GM19372 (cell line): Measurements from ENCODE around the gene PSD.

Experiments used
- ATAC-seq: cut with Tn5 transposase; IDR thresholded peaks from one replicate; pipeline ENCODE4 v1.9.1; 2021; ENCODE audit warnings: mild to moderate bottlenecking, low read depth, moderate library complexity; ENCODE audit not compliant: unreplicated experiment

The PSD gene

DNA sequence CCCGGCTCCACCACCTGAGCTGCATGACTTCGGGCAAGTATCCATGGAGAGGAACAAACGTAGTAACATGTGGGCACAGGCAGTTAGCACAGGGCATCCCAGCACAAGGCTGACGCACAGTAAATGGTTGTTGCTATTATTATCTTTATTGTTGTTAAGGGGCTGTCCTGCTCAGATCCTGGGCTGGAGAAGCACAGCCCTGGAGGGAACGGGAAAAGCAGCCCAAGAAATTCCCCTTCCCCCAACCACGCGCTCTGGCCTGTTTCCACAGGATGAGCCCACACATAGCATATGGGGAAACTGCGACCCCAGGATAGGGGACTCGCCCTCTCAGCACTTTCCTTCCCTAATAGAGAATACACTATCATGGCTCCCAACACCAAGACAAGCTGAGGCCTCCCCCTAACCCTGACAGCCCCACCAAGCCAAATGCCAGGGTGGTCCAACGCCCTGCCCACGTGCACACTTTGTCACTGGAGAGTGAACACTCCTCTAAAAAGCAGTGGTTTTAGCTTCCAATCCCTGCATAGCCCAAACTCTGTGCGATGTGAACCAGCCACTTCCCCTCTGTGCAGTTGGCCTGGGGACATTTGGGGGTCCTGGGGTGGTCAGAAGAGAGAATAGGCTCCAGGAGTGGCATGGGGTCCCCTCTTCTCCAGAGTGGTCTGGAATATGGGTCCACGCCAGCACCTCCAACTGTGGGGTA, 11.0 kb downstream of the PSD start:
- ATAC-seq = no peak

GRCh38 chr10:102406815-102407214, 11.8 kb downstream of the PSD start:
- no peak for ATAC-seq

DNA sequence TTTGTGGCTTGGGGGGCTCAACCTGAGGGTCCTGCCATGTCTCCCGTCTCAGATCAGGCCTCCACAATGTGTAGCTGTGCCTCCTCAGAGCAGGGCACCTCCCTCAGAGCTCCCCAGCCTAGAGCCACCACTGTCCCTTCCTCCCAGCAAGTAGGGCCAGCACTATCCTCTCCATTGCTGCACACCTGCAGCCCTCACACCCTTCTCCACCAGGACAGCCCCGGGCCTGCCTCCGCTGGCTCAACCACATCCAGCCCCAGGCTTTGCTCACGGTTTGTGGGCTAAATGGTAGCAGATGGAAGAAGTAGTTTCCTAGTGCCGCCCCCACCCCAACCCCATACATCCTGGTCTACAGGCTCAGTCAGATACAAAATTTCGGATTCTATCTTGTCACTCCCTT, 13.0 kb downstream of the PSD start:
- no peak for ATAC-seq

GRCh38 chr10:102405108-102405571, 13.4 kb downstream of the PSD start:
- ATAC-seq = no peak

GRCh38 chr10:102404361-102405107, 14.1 kb downstream of the PSD start:
- ATAC-seq = no peak

- no peak for ATAC-seq
Measured at GRCh38 chr10:102403115-102403514, 15.5 kb downstream of the PSD start.

DNA sequence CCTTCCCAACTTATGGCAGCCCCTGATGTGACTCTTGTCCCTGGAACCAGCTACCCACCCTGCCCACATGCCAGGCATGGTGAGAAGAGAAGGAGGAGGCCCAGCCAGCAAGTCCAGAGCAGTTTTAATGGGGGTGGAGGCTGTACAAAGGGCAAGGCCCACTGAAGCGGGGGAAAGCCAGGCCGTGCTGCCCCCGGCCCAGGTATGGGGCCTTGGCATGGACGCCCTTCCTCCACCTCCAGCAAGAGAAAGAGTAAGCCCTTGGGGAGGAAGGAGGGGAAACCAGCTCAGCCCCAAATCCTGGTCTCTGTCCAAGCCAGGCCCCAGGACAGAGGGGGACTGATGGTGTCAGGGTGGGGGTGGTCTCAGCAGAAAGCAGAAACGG, 16.1 kb downstream of the PSD start:
- ATAC-seq = no peak

DNA sequence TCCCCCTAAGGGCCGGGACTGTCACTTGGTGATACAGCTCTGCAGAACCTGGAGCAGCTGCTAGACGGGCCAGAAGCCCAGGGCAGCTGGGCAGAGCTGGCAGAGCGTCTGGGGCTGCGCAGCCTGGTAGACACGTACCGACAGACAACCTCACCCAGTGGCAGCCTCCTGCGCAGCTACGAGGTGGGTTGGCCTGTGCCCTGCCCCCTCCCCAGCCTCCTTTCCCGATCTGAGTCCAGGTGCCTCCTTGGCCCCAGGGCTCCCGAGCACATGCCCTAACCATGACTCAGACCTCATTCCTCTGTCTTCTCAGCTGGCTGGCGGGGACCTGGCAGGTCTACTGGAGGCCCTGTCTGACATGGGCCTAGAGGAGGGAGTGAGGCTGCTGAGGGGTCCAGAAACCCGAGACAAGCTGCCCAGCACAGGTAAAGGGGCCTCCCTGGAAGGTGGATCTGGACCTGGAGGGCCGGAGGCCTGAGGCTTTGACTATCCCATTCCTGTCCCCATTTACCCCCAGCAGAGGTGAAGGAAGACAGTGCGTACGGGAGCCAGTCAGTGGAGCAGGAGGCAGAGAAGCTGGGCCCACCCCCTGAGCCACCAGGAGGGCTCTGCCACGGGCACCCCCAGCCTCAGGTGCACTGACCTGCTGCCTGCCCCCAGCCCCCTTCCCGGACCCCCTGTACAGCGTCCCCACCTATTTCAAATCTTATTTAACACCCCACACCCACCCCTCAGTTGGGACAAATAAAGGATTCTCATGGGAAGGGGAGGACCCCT, 16.7 kb downstream of the PSD start:
- no peak for ATAC-seq

GRCh38 chr10:102401342-102401654, 17.3 kb downstream of the PSD start:
- no peak for ATAC-seq

DNA sequence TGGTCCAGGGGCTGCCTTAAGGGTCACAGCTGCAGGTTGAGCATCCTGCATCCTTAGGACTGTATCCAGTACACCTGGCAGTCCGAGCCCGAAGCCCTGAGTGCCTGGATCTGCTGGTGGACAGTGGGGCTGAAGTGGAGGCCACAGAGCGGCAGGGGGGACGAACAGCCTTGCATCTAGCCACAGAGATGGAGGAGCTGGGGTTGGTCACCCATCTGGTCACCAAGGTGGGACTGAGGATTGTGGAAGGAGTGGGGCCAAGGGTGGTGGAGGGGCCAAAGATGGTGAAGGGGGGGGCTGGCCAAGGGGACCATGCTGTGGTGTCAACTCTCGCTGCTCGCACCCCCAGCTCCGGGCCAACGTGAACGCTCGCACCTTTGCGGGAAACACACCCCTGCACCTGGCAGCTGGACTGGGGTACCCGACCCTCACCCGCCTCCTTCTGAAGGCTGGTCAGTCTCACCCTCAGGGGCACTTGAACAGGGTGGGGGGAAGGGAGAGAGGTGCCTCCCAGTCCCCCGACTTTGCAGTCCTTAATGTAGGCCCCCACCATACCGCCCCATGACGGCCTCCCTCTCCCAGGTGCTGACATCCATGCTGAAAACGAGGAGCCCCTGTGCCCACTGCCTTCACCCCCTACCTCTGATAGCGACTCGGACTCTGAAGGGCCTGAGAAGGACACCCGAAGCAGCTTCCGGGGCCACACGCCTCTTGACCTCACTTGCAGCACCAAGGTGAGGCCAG, 17.8 kb downstream of the PSD start:
- ATAC-seq = no peak

- no peak for ATAC-seq
Measured at GRCh38 chr10:102400076-102400475, 18.5 kb downstream of the PSD start.

- peak; percentile 40 for ATAC-seq
Measured at GRCh38 chr10:102399217-102400021, 19.2 kb downstream of the PSD start.

GRCh38 chr10:102398172-102399020, 20.2 kb downstream of the PSD start:
- ATAC-seq = no peak

- ATAC-seq = no peak
Measured at GRCh38 chr10:102397222-102398171, 21.1 kb downstream of the PSD start.

DNA sequence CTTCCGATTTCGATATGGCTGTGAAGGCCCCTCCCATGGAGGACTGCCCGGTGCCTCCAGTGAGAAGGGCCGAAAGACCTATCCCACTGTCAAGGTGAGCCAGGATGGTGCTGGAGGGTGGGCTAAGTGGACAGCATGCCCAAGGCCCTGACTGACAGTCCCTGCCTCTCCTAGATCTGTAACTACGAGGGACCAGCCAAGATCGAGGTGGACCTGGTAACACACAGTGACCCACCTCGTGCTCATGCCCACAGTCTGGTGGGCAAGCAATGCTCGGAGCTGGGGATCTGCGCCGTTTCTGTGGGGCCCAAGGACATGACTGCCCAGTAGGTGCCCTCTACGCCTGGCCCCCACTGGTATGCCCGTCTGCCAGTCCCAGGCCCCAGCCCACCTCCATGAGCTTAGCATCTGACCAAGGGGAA, 21.8 kb downstream of the PSD start:
- no peak for ATAC-seq

- ATAC-seq = no peak
Measured at GRCh38 chr10:102396317-102396650, 22.3 kb downstream of the PSD start.

GRCh38 chr10:102395400-102396316, 22.9 kb downstream of the PSD start, which contains the start of gene NFKB2:
Gene NFKB2, plus strand, starts transcription at chr10:102395705. Its CDS starts 255 bp downstream, at chr10:102395960.
- peak; percentile 34 for ATAC-seq
